ENCODE measurements around the gene CTNS. TPM values are rescaled to one million over a fixed set of nuclear protein-coding genes. Genes with fewer than 3 reads are reported as not detected.

The CTNS gene
- total RNA-seq, 1 experiment from 2014 or later: 7.9 TPM

- CTCF ChIA-PET: interaction anchor here (2.8 kb wide), 1 partner anchor 14 kb away, joined by 11 read pairs; no protein-coding TSS in a partner anchor
- no peaks in the 10 kb centered on the region for H3K9me2 ChIP-seq (ENCODE audit: insufficient read depth)
- no peak for DNase-seq (ENCODE audit: low read depth, low spot score)
- H2AFZ ChIP-seq (ENCODE audit: low read depth, low read length, poor library complexity, severe bottlenecking): no peak overlapping the region
- no peaks in the 10 kb centered on the region for H3K9me3 ChIP-seq (ENCODE audit: control insufficient read depth in 1 of 2, insufficient read depth in 1 of 2, low read depth in 1 of 2, low read length in 2 of 2)
- TSS peak; percentile 93 for BruUV-seq (replicated peaks)
- H3K4me2 ChIP-seq (ENCODE audit: low read length): peak overlapping the region; percentile 74
- intact Hi-C loops (cut with micrococcal nuclease): no loop called here
- peak overlapping the region; percentile 77 for H3K27ac ChIP-seq (ENCODE audit: low read depth, low read length)
- H3K27me3 ChIP-seq (ENCODE audit: insufficient read depth, low read length): no peaks in the 10 kb centered on the region
- H3K79me2 ChIP-seq (ENCODE audit: insufficient read depth, low read length): peaks cover 42% of the 10 kb centered on the region
- RAD21 ChIA-PET (ENCODE audit: low non-redundant PET in 1 of 2, low total read pairs in 2 of 2, uncharacterized antibody in 2 of 2, unreplicated experiment in 2 of 2): no interaction called here
- H3K36me3 ChIP-seq (ENCODE audit: control insufficient read depth in 1 of 2, insufficient read depth in 2 of 2, low read length in 2 of 2): no peaks in the 10 kb centered on the region
- POLR2A ChIA-PET: interaction anchor here (0.7 to 1.1 kb wide), 2 partner anchors 8 to 91 kb away, joined by 3 read pairs; no protein-coding TSS in a partner anchor
- H3K4me3 ChIP-seq (replicated peaks in 1 of 2; ENCODE audit: low read depth in 1 of 2, low read length in 2 of 2): peak overlapping the region; percentile 74 to 96
- TF ChIP-seq ZFX (IDR thresholded peaks at IDR 0.05): peak; percentile 42; the same call in 1 of the 2 replicates
- TF ChIP-seq CEBPB (IDR thresholded peaks at IDR 0.05; ENCODE audit: low read depth): no peak
- H3K4me1 ChIP-seq (ENCODE audit: control insufficient read depth in 1 of 2, insufficient read depth in 2 of 2, low read length in 2 of 2): peaks cover 8 to 20% of the 10 kb centered on the region in 2 experiments
- no peak for ATAC-seq
- H3K9ac ChIP-seq (ENCODE audit: low read length): peak overlapping the region; percentile 97
- no peaks in the 10 kb centered on the region; the same call in 1 of the 2 replicates for H4K20me1 ChIP-seq (ENCODE audit: insufficient read depth)
Observed at GRCh38 chr17:3669085-3669347, 32.5 kb downstream of the CTNS start.

GRCh38 chr17:3669548-3669947 lies 33.0 kb downstream of the CTNS start:
- CTCF ChIA-PET: no interaction called here

More at GRCh38 chr17:3669548-3669947, 33.0 kb downstream of the CTNS start:
- POLR2A ChIA-PET: no interaction called here
- Histone ChIP-seq H3K9ac (ENCODE audit: low read length) (peak overlapping the region; percentile 97), H3K4me1 (ENCODE audit: control insufficient read depth in 1 of 2, insufficient read depth in 2 of 2, low read length in 2 of 2) (peaks cover 8 to 20% of the 10 kb centered on the region in 2 experiments), H3K4me2 (ENCODE audit: low read length) (peak overlapping the region; percentile 74), H3K27ac (ENCODE audit: low read depth, low read length) (peak overlapping the region; percentile 77; the same call in 1 of the 2 replicates), H2AFZ (ENCODE audit: low read depth, low read length, poor library complexity, severe bottlenecking) (no peak overlapping the region), H3K36me3 (ENCODE audit: control insufficient read depth in 1 of 2, insufficient read depth in 2 of 2, low read length in 2 of 2) (no peaks in the 10 kb centered on the region), H3K9me2 (ENCODE audit: insufficient read depth) (no peaks in the 10 kb centered on the region), H3K79me2 (ENCODE audit: insufficient read depth, low read length) (peaks cover 42% of the 10 kb centered on the region), H3K4me3 (replicated peaks in 1 of 2; ENCODE audit: low read depth in 1 of 2, low read length in 2 of 2) (peak overlapping the region; percentile 74 to 96), H3K9me3 (ENCODE audit: control insufficient read depth in 1 of 2, insufficient read depth in 1 of 2, low read depth in 1 of 2, low read length in 2 of 2) (no peaks in the 10 kb centered on the region), H4K20me1 (ENCODE audit: insufficient read depth) (no peaks in the 10 kb centered on the region; the same call in 1 of the 2 replicates), H3K27me3 (ENCODE audit: insufficient read depth, low read length) (no peaks in the 10 kb centered on the region)
- ATAC-seq: no peak
- TF ChIP-seq CBX3 (IDR thresholded peaks at IDR 0.05; ENCODE audit: low read depth): no peak
- no peak for TF ChIP-seq SP1 (IDR thresholded peaks at IDR 0.05; ENCODE audit: low read depth)
- TF ChIP-seq ELF1 (IDR thresholded peaks at IDR 0.05; ENCODE audit: borderline replicate concordance, low read depth): no peak
- TF ChIP-seq FOSL1 (IDR thresholded peaks at IDR 0.05; ENCODE audit: low read depth): no peak
- no peak for TF ChIP-seq POLR2AphosphoS5 (IDR thresholded peaks at IDR 0.05; ENCODE audit: low read depth, low read length)
- no peak for TF ChIP-seq ZBTB33 (IDR thresholded peaks at IDR 0.05; ENCODE audit: extremely low read depth, insufficient replicate concordance, low read length)
- TF ChIP-seq CTCF (IDR thresholded peaks at IDR 0.05 in 2 of 3, conservative IDR thresholded peaks at IDR 0.05 in 1 of 3; ENCODE audit: borderline replicate concordance in 1 of 3, insufficient read depth in 1 of 3, low read depth in 2 of 3, low read length in 2 of 3): no peak
- DNase-seq (ENCODE audit: low read depth, low spot score): no peak
- no TSS peak for BruUV-seq (replicated peaks)
- intact Hi-C loops (cut with micrococcal nuclease): no loop called here
- RAD21 ChIA-PET (ENCODE audit: low non-redundant PET in 1 of 2, low total read pairs in 2 of 2, uncharacterized antibody in 2 of 2, unreplicated experiment in 2 of 2): no interaction called here

Measured in HCT116 (cell line).